ENCODE results near the gene PTPRN2.
"Not testable (repeated sequence)": the region's sequence is repeated elsewhere in the genome, so short reads cannot be mapped to it uniquely, and the experiment has no call there.

PTPRN2 gene

DNA sequence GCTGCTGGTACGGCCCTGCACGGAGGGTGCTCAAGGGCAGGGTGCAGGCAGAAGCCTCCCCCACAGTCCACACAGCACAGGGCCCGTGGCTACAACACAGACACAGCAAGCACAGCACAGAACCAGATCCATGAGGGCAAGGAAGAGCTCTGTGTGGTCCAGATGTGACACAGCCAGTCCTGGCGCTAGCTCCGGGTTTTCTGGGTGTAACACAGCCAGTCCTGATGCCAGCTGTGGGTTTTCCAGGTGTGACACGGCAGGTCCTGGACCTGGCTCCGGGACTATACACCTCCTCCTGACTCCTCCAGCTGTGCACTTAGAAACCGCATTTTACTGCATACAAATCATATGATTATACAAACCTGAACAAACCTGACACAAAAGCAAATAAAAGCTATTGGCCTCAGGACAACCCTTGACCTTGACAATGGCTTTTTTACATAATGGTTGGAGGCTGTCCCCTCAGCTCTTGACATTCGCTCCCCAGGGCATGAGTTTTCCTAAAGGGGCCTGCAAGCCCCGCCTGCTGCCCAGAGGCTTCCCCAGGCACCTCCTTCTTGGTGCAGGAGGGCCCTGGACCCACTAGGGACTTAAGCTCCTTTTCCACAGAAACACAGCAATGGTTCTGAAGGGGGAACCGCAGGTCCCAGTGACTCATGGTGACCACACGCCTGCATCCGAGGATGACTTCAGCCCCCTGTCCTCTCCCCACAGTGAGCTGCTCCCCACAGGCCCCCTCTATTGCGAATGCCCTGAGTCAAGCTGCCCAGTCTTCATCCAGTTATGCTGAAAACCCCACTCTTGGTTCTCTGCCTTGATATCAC is 209.6 kb downstream of the PTPRN2 start:
- DNase-seq = no peak

DNA sequence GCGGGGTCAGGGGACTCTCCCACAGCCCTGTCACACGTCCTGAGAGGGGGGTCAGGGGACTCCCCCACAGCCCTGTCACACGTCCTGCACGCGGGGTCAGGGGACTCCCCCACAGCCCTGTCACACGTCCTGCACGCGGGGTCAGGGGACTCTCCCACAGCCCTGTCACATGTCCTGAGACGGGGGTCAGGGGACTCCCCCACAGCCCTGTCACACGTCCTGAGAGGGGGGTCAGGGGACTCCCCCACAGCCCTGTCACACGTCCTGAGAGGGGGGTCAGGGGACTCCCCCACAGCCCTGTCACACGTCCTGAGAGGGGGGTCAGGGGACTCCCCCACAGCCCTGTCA is 210.8 kb downstream of the PTPRN2 start:
- DNase-seq = not testable (repeated sequence)

DNA sequence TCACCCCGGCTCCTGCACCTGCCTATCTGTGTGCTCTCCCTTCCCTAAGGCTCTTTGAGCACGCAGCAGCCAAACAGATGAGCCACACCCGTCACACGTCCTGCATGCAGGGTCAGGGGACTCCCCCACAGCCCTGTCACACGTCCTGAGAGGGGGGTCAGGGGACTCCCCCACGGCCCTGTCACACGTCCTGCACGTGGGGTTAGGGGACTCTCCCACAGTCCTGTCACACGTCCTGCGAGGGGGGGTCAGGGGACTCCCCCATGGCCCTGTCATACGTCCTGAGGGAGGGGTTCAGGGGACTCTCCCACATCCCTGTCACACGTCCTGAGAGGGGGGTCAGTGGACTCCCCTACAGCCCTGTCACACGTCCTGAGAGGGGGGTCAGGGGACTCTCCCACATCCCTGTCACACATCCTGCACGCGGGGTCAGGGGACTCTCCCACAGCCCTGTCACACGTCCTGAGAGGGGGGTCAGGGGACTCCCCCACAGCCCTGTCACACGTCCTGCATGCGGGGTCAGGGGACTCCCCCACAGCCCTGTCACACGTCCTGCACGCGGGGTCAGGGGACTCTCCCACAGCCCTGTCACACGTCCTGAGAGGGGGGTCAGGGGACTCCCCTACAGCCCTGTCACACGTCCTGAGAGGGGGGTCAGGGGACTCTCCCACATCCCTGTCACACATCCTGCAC is 211.3 kb downstream of the PTPRN2 start:
- DNase-seq = not testable (repeated sequence)

GRCh38 chr7:158375034-158375433 is 212.6 kb downstream of the PTPRN2 start:
- DNase-seq = no peak

GRCh38 chr7:158374586-158374985 is 213.0 kb downstream of the PTPRN2 start:
- no peak for DNase-seq

DNA sequence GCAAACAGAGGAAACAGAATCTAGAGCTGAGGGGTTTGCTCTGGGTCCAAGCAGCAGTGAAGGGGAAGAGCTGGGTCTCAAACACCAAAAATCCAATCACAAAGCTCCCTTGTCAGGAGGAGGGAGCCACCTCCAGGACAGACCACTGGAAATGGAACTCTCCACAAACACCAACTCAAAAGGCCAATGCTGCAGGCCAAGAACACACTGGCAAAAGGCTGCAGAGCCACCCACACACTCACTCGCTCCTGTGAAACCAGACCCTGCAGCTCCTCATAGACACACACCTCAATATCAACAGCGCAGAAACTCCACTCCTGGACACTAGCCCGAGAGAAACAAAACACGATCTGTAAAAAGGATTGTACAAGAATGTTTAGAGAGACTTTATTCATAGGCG is 213.5 kb downstream of the PTPRN2 start:
- no peak for DNase-seq

DNA sequence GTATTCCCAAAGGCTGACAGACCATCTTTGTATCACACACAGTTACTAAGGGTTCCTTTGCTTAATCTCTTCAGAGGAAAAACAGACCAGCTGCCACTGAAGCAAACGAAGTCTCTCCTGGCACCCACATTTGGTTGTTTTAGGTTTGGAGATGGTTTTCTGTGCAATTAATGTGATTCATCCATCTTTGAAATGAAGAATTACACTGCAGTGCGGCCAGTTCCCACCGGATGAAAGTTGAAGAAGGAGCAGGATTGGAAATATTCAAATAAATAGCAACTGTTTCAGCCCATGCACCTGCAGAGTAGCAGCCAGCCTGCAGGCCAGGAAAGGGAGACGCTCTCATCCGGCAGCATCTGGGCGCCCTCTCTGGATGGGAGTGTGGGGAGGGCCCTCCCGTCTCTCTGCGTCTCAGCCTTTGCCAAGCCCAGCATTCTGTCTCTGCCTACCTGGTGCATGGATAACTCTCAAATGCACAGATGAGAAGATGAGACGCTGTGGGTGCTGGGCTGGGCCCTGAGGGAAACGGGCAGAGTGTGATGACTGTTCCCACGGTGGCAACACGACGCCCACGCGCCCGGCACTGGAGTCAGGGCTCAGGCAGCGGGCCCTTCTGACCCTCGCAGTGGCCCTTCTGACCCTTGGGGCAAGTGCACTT is 214.0 kb downstream of the PTPRN2 start:
- no peak for DNase-seq

GRCh38 chr7:158372400-158373342 is 215.0 kb downstream of the PTPRN2 start:
- peak; percentile 30 for DNase-seq

- DNase-seq = no peak
Observed at GRCh38 chr7:158371856-158372255, 215.8 kb downstream of the PTPRN2 start.

DNA sequence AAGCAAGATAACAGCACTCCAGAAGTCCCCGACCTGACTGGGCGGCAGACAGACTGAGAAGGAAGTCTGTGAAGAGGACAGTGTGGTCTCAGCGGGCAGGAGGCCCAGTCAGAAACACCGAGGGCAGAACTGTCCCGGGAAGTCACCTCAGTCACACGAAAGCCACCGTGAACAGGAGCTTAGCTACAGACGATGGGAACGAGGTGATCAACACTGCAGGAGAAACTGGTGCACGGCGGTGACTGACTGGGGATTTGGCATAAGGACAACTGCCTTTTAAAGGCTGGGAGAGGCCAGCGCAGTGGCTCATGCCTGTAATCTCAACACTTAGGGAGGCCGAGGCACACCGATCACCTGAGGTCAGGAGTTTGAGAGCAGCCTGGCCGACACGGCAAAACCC is 217.8 kb downstream of the PTPRN2 start:
- no peak for DNase-seq

DNA sequence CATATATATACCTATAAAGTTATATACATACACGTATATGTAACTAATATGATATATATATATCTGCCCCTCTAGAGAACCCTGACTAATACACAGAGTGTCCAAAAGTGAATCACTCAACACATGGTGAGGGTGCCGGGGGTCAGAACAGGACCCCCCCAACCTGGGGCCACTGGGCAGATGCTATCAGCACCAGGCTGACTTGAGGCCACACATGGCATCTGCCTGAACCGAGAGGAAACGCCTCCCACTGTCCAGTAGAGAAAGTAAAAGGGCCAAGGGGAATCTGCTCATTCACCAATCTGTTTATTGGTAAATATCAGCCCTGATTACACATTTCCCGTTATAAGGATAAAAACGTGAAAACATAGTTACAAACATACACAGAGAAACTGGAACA is 218.3 kb downstream of the PTPRN2 start:
- no peak for DNase-seq

- DNase-seq = no peak
Observed at GRCh38 chr7:158368449-158368848, 219.2 kb downstream of the PTPRN2 start.

DNA sequence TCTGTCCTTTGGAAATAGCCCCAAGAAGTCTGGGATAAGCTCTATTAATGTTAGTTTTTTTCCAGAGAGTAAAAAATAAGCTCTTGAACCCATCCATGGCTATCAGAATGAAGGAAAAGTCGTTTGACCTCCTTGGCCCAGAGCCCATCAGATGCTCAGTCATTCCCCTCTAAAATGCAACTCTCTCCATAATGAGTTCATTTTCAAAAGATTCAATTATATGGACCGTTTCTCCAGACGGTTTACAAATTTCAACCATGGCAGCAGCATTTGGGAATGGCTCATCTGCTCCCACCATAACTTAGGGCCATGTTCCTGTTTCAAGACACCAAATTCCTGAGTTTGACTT is 220.0 kb downstream of the PTPRN2 start:
- DNase-seq = no peak

- DNase-seq = no peak
Observed at GRCh38 chr7:158366916-158367633, 220.5 kb downstream of the PTPRN2 start.

DNA sequence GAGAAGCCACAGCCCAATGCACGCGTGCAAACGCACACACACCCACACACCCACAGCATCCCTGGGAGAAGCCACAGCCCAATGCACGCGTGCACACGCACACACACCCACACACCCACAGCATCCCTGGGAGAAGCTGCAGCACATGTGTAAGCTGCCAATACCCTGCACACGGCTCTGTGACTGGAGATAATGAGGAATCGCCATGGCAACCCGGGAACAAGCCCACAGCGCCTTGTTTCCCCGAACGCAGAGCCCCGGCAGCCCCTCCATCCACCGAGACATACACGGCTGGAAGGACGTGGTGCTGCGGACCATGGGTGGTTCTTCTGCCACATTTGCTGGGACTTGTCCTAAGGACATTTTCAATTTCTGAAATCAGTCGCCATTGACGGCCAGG is 221.3 kb downstream of the PTPRN2 start:
- no peak for DNase-seq

- no peak for DNase-seq
Observed at GRCh38 chr7:158365267-158365666, 222.4 kb downstream of the PTPRN2 start.

DNA sequence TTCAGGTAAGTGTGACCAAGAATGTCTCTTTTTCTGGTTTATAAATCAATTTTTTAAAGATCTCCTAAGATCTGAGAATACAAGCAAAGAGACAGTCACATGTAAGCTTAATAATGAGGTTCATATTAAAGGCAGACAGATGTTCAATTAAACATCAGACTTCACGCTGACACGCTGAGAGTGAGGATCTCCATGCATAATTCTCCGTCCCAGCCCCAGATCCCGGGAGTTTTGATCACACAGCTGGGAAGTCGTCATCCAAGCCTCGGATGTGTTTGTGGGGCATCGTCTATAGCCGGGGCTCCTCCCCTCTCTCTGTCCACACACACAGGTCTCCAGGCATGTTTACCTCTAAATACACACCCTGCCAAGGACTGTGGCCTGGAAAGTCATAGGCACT is 223.2 kb downstream of the PTPRN2 start:
- no peak for DNase-seq

DNA sequence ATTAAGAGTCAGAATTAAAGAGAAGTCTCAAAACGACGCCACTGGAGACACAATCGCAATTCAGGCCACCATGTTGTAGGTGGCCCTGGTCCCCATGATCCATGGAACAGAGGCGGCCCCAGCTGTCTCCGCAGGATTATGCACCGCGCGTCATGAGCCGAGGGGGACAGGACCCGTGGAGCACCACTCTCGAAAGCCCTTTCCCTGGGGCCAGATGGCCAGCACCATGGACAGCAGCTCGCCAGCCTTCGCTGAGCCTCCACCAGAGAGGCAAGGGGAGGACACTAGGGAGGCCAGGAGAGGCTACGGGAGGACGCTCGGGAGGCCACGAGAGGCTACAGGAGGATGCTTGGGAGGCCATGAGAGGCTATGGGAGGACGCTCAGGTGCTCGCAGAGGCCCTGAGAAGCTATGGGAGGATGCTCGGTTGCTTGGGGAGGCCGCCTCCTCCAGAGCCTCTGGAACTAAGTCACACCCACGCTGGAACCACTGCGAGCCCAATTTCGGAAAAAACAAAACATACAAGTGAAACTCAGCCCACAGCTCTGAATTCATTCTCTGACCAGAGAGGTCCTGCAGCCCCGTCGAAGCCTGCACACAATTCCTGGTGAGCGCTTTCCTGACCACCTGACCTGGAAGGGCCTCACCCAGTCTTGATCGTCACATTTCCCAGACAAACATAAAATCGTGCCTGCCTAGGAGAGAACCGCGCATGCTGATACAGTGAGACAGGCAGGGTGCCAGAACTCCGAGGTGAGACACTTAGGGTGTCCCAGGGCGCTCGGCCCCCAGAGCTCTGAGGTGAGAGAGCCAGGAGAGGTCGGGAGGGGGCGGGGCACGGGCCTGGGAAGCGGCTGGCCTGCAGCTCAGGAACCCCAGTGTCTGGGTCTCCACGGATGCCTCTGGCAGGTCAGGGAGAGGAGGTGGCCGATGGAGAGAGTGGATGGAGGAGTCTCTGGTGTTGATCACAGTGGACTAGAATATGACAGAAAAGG is 224.4 kb downstream of the PTPRN2 start:
- DNase-seq = peak; percentile 50

DNA sequence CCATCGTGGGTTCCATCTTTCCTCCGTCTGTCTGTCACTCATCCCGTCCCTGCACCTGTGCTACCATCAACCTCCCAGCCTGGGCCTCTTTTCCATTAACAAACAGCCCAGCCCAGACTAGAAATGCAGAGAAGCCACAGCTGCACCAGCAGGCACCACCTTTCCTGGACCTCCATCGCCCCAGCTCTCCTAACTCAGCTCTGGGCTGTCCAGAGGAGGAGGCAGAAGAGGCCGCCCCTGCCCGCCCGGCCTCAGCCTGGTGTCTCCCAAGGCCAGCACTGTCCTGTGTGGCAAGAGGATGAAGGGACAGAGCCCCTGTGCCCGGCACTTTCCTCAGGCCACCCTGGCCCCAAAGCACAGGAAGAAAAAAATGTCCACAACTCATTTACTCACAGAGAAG is 225.6 kb downstream of the PTPRN2 start:
- DNase-seq = no peak

- no peak for DNase-seq
Observed at GRCh38 chr7:158361326-158361946, 226.2 kb downstream of the PTPRN2 start.
